GM04504 (cell line): Measurements from ENCODE around the gene LASP1NB.
A peak's percentile ranks its signal among the peaks of the same experiment; 100 is the strongest.

Experiments
- DNase-seq: peaks from one replicate; pipeline ENCODE4 v3.0.0-alpha.2; 2012; ENCODE audit warnings: low read depth

The LASP1NB gene

GRCh38 chr17:38925263-38925995, at the start of gene LASP1NB:
Gene LASP1NB, plus strand, starts transcription at chr17:38925614.
- no peak for DNase-seq

- no peak for DNase-seq
Measured at GRCh38 chr17:38877130-38877851, 48.1 kb upstream of the LASP1NB start.

GRCh38 chr17:38879878-38880665, 45.3 kb upstream of the LASP1NB start:
- DNase-seq: peak; percentile 56

- no peak for DNase-seq
Measured at GRCh38 chr17:38881600-38882191, 43.7 kb upstream of the LASP1NB start.

- no peak for DNase-seq
Measured at GRCh38 chr17:38882870-38883269, 42.5 kb upstream of the LASP1NB start.

GRCh38 chr17:38883592-38884526, 41.6 kb upstream of the LASP1NB start:
- no peak for DNase-seq

- no peak for DNase-seq
Measured at GRCh38 chr17:38885044-38885727, 40.2 kb upstream of the LASP1NB start.

- no peak for DNase-seq
Measured at GRCh38 chr17:38885728-38886642, 39.4 kb upstream of the LASP1NB start.

GRCh38 chr17:38886643-38887010, 38.8 kb upstream of the LASP1NB start:
- DNase-seq: no peak

- DNase-seq: no peak
Measured at GRCh38 chr17:38888842-38889241, 36.6 kb upstream of the LASP1NB start.

GRCh38 chr17:38889745-38890409, 35.5 kb upstream of the LASP1NB start:
- DNase-seq: no peak

- no peak for DNase-seq
Measured at GRCh38 chr17:38890410-38890746, 35.0 kb upstream of the LASP1NB start.

GRCh38 chr17:38891441-38891840, 34.0 kb upstream of the LASP1NB start:
- no peak for DNase-seq

GRCh38 chr17:38892083-38892482, 33.3 kb upstream of the LASP1NB start:
- DNase-seq: no peak

- DNase-seq: no peak
Measured at GRCh38 chr17:38892620-38893019, 32.8 kb upstream of the LASP1NB start.

GRCh38 chr17:38893113-38893512, 32.3 kb upstream of the LASP1NB start:
- no peak for DNase-seq

GRCh38 chr17:38893607-38894006, 31.8 kb upstream of the LASP1NB start:
- no peak for DNase-seq

GRCh38 chr17:38894276-38894675, 31.1 kb upstream of the LASP1NB start:
- no peak for DNase-seq

- no peak for DNase-seq
Measured at GRCh38 chr17:38896346-38896954, 29.0 kb upstream of the LASP1NB start.
